DND-41 (cell line): Measurements from ENCODE around the gene IL4.

ENCODE experiments used
- CTCF ChIP-seq: IDR thresholded peaks from 2 replicates; pipeline ENCODE4 v1.5.1; 2012; ENCODE audit warnings: borderline replicate concordance, low read length, moderate library complexity, mild to moderate bottlenecking; ENCODE audit not compliant: poor library complexity, severe bottlenecking; ENCODE audit errors: extremely low read depth
- EZH2 ChIP-seq: IDR thresholded peaks from 3 replicates; pipeline ENCODE4 v1.6.1; 2012; ENCODE audit warnings: borderline replicate concordance, low read depth, mild to moderate bottlenecking, moderate library complexity, low read length, inconsistent platforms; ENCODE audit not compliant: severe bottlenecking

GRCh38 chr5:132653716-132654115 lies 20.1 kb upstream of the IL4 start:
- TF ChIP-seq CTCF (no peak), EZH2 (no peak)
